PC-3 (cell line): ENCODE data around the gene JSRP1.

Experiments used
- EZH2 ChIP-seq: fragments of 300-600 bp; sonication (generic); IDR thresholded peaks from one replicate; pipeline ENCODE4 v1.6.1; 2017; ENCODE audit warnings: antibody characterized with exemption, mild to moderate bottlenecking, low read length; ENCODE audit not compliant: unreplicated experiment
- EZH2phosphoT487 ChIP-seq: fragments of 300-600 bp; sonication (generic); IDR thresholded peaks from 2 replicates; pipeline ENCODE4 v1.6.1; 2018; ENCODE audit warnings: mild to moderate bottlenecking, antibody characterized with exemption, low read length, borderline replicate concordance
- TF ChIP-seq, protein P1 (sequence below): fragments of 300-600 bp; sonication (generic); conservative IDR thresholded peaks from 2 replicates; pipeline ENCODE4 v1.5.1; 2017; ENCODE audit warnings: antibody characterized with exemption, low read depth, mild to moderate bottlenecking, low read length

DNA sequence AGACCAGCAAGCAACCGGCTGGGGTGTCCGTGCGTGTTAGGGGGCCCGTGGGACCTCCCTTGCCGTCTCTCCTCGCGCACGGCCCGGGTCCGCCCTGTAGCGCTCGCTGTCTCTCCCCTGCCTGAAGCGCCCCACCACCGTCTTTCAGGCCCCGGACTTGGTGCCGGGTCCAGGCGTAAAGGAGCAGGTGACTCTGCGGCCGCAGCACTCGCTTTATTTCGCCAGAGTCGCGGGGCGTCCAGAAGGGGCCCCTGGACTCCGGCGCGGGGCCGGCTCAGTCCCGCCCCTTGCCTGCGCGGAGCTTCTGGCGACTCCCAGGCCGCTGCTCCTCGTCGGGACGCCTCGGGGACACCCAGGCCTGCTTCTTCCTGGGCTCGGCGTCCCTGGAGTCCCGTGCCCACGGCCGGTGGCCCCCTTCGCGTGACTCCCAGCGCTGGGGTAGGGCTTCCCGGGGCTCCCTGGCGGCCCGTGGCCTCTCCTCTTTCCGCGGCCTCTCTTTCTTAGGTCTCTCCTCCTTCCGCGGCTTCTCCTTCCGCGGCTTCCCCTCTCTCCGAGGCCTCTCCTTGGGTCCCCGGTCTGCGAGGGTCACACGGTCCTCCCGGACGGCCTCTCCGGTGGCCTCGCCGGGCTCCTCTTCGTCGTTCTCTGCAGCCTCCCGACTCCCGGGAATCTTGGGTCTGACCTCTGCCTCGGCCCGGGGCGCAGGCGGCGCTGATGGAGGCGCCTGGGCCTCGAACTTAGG lies 4.0 kb downstream of the JSRP1 start:
- TF ChIP-seq, protein P1, sequence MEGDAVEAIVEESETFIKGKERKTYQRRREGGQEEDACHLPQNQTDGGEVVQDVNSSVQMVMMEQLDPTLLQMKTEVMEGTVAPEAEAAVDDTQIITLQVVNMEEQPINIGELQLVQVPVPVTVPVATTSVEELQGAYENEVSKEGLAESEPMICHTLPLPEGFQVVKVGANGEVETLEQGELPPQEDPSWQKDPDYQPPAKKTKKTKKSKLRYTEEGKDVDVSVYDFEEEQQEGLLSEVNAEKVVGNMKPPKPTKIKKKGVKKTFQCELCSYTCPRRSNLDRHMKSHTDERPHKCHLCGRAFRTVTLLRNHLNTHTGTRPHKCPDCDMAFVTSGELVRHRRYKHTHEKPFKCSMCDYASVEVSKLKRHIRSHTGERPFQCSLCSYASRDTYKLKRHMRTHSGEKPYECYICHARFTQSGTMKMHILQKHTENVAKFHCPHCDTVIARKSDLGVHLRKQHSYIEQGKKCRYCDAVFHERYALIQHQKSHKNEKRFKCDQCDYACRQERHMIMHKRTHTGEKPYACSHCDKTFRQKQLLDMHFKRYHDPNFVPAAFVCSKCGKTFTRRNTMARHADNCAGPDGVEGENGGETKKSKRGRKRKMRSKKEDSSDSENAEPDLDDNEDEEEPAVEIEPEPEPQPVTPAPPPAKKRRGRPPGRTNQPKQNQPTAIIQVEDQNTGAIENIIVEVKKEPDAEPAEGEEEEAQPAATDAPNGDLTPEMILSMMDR, result no peak
- TF ChIP-seq EZH2 (no peak), EZH2phosphoT487 (no peak)
